SK-N-SH (cell line): ENCODE measurements around the gene CDH22. TPM values are rescaled to one million over a fixed set of nuclear protein-coding genes. Genes with fewer than 3 reads are reported as not detected.

ENCODE experiments used
- CTCF ChIA-PET: fragments of 300-600, 350-600 bp; formaldehyde crosslinking; extraction: SDS; loops from one replicate; lab custom pipeline; 2021; lab: Yijun Ruan, JAX
- POLR2A ChIA-PET: fragments of 350-600 bp; sonication (Branson Sonifier 250); formaldehyde crosslinking; extraction: SDS; loops from one replicate; lab custom pipeline; 2020; ENCODE audit warnings: antibody characterized with exemption, inconsistent platforms; lab: Yijun Ruan, JAX
- DNase-seq: peaks from one replicate; pipeline ENCODE4 v3.0.0; 2012
- H2AFZ ChIP-seq: fragments of 200-600 bp; sonication (generic); 2 replicates; pipeline ENCODE4 v1.8.1; 2016; ENCODE audit warnings: antibody characterized with exemption, mild to moderate bottlenecking, low read depth
- H3F3A ChIP-seq: fragments of 200-600 bp; sonication (generic); replicated peaks from 2 replicates; pipeline ENCODE3; 2016; ENCODE audit warnings: antibody characterized with exemption, mild to moderate bottlenecking; ENCODE audit not compliant: insufficient read depth
- H3K27ac ChIP-seq, 2 experiments: fragments of 200-500 bp in 1 of 2; fragments of 200-600 bp in 1 of 2; sonication (Bioruptor generic) in 1 of 2; sonication (generic), shearing (Covaris generic) in 1 of 2; 2 replicates each; pipeline versions ENCODE4 v1.5.1 to v1.6.1; 2014 to 2016; ENCODE audit warnings: low read depth in 2 of 2, inconsistent platforms in 1 of 2, low read length in 1 of 2, mild to moderate bottlenecking in 1 of 2, mixed read lengths in 1 of 2
- H3K27me3 ChIP-seq: fragments of 200-600 bp; sonication (generic), shearing (Covaris generic); 2 replicates; pipeline ENCODE4 v1.6.1; 2016; ENCODE audit warnings: mixed run types; ENCODE audit not compliant: insufficient read depth
- H3K36me3 ChIP-seq, 2 experiments: fragments of 200-500 bp in 1 of 2; fragments of 200-600 bp in 1 of 2; sonication (Bioruptor generic) in 1 of 2; sonication (generic) in 1 of 2; replicated peaks in 1 of 2; 2 replicates each; pipeline versions ENCODE3 to v1.5.1; 2014 to 2016; ENCODE audit warnings: low read length in 1 of 2, mild to moderate bottlenecking in 1 of 2; ENCODE audit not compliant: insufficient read depth in 2 of 2, control insufficient read depth in 1 of 2
- H3K4me1 ChIP-seq, 2 experiments: fragments of 200-500 bp in 1 of 2; fragments of 200-600 bp in 1 of 2; sonication (Bioruptor generic) in 1 of 2; sonication (generic), shearing (Covaris generic) in 1 of 2; 2 replicates each; pipeline versions ENCODE4 v1.5.1 to v1.6.1; 2014 to 2016; ENCODE audit warnings: low read depth in 1 of 2, low read length in 1 of 2, mixed run types in 1 of 2; ENCODE audit not compliant: insufficient read depth in 2 of 2, control insufficient read depth in 1 of 2
- H3K4me2 ChIP-seq: fragments of 200-600 bp; sonication (generic), shearing (Covaris generic); 2 replicates; pipeline ENCODE4 v1.6.1; 2017; ENCODE audit warnings: mixed run types
- H3K4me3 ChIP-seq, 2 experiments: fragments of 200-500 bp in 1 of 2; fragments of 200-600 bp in 1 of 2; sonication (Bioruptor generic) in 1 of 2; sonication (generic), shearing (Covaris generic) in 1 of 2; 2 replicates each; pipeline versions ENCODE4 v1.5.1 to v1.8.1; 2014 to 2016; ENCODE audit warnings: low read depth in 2 of 2, inconsistent platforms in 1 of 2, low read length in 1 of 2, mild to moderate bottlenecking in 1 of 2, mixed read lengths in 1 of 2, moderate library complexity in 1 of 2
- H3K79me2 ChIP-seq: fragments of 200-600 bp; sonication (generic); 2 replicates; pipeline ENCODE4 v1.8.1; 2017; ENCODE audit warnings: mild to moderate bottlenecking; ENCODE audit not compliant: insufficient read depth
- H3K9ac ChIP-seq: fragments of 200-600 bp; sonication (generic); 2 replicates; pipeline ENCODE4 v1.6.1; 2017; ENCODE audit warnings: mixed run types
- H3K9me2 ChIP-seq: fragments of 200-600 bp; sonication (generic); 2 replicates; pipeline ENCODE4 v1.6.1; 2017; ENCODE audit warnings: mixed run types
- H3K9me3 ChIP-seq: fragments of 200-600 bp; sonication (generic); 2 replicates; pipeline ENCODE4 v1.6.1; 2017; ENCODE audit warnings: mixed run types, mild to moderate bottlenecking, moderate library complexity
- H4K20me1 ChIP-seq: fragments of 200-600 bp; sonication (generic); 2 replicates; pipeline ENCODE4 v1.6.1; 2017; ENCODE audit warnings: mild to moderate bottlenecking, mixed run types; ENCODE audit not compliant: insufficient read depth
- EP300 ChIP-seq, 2 experiments: IDR thresholded peaks; 2 replicates each; pipeline versions ENCODE4 v1.4.0 to v1.6.1; 2012; ENCODE audit warnings: borderline replicate concordance in 1 of 2, low read depth in 1 of 2, low read length in 1 of 2
- EZH2phosphoT487 ChIP-seq: fragments of 200-600 bp; sonication (generic); IDR thresholded peaks from 2 replicates; pipeline ENCODE4 v1.6.1; 2017; ENCODE audit warnings: low read depth, mixed run types, mild to moderate bottlenecking, antibody characterized with exemption, moderate library complexity, borderline replicate concordance
- GATA2 ChIP-seq: sonication (generic); formaldehyde crosslinking; IDR thresholded peaks from 2 replicates; pipeline ENCODE4 v1.5.0; 2020; ENCODE audit warnings: mild to moderate bottlenecking, missing genetic modification reagents
- MXI1 ChIP-seq: IDR thresholded peaks from 2 replicates; pipeline ENCODE4 v1.6.1; 2012; ENCODE audit warnings: mild to moderate bottlenecking, low read depth, low read length, improper control_type of control experiment
- POLR2AphosphoS5 ChIP-seq: IDR thresholded peaks from 2 replicates; pipeline ENCODE4 v1.6.1; 2012; ENCODE audit warnings: low read depth, low read length
- RAD21 ChIP-seq: IDR thresholded peaks from 2 replicates; pipeline ENCODE4 v1.6.1; 2012; ENCODE audit warnings: mild to moderate bottlenecking, low read length
- SIN3A ChIP-seq: IDR thresholded peaks from 2 replicates; pipeline ENCODE4 v1.6.1; 2012; ENCODE audit warnings: low read depth, mild to moderate bottlenecking, low read length, moderate library complexity, borderline replicate concordance
- SMC3 ChIP-seq: IDR thresholded peaks from 2 replicates; pipeline ENCODE4 v1.6.1; 2012; ENCODE audit warnings: low read depth, low read length, improper control_type of control experiment
- YY1 ChIP-seq: IDR thresholded peaks from 2 replicates; pipeline ENCODE4 v1.4.0; 2012; ENCODE audit warnings: low read depth, mild to moderate bottlenecking
- WGBS: methylation state at CpG from one replicate; pipeline ENCODE4 v1.1.6; 2017; ENCODE audit warnings: low lambda C conversion rate; 5-methylcytosine and 5-hydroxymethylcytosine counted together
- polyA plus RNA-seq, 3 experiments: library from polyadenylated mRNA; depleted of rRNA; stranded (reverse); fragments of >200 nt; gene quantifications; 2 replicates each; pipeline ENCODE4 v1.2.3, GENCODE V29; 2012
- TF ChIP-seq, protein P1 (sequence below): fragments of 200-600 bp; sonication (generic); IDR thresholded peaks from 2 replicates; pipeline ENCODE4 v1.6.1; 2017; ENCODE audit warnings: antibody characterized with exemption, mild to moderate bottlenecking, moderate library complexity
- TF ChIP-seq, protein P2 (sequence below): IDR thresholded peaks from 2 replicates; pipeline ENCODE4 v1.4.0; 2012; ENCODE audit warnings: low read depth, borderline replicate concordance
- TF ChIP-seq, protein P3 (sequence below): IDR thresholded peaks from 2 replicates; pipeline ENCODE4 v1.4.0; 2012; ENCODE audit warnings: low read depth
- TF ChIP-seq, protein P4 (sequence below): fragments of 150-350 bp; IDR thresholded peaks from 2 replicates; pipeline ENCODE4 v1.6.1; 2017; ENCODE audit warnings: antibody characterized with exemption, low read length, low read depth, borderline replicate concordance
- TF ChIP-seq, protein P5 (sequence below): IDR thresholded peaks from 2 replicates; pipeline ENCODE4; 2012

CDH22 gene
- polyA plus RNA-seq, 1 of the 3 experiments (the other 2 are of a cell fraction) = not detected

DNA sequence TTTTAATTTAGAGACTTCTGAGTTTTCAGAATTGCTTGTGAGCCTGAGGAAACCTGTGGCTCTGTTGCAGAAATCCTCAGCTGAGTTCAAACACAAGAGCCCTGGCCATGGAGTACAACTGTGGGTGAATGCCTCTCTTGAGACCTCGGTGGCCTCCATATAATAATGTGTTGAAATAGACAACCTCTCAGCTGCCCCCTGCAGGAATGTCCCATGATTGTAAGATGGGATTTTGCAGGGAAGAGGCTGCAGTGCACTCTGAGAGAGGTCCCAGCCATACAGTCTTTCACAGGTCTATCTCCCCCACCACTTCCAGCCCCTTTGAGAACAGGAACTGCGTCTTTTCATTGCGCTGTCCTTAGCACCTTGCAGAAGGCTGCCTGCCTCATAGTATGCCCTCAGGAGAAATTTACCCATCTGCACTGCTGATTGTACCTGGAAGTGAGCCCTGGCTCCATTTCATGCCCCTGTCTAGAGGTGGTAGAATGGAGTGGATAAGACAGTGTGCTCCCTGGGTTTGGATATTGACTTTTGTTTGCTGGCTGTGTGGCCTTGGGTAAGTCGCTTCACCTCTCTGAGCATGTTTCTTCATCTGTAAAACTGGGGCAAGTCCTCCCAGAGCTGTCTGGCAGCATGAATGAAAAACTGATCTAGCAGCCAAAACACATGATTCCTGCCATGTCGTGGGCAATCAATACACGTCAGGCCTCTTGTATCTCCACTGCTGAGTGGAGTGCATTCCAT, 16.8 kb upstream of the CDH22 start:
- H3K4me3 ChIP-seq = no peak overlapping the region
- no peak overlapping the region for H3K4me2 ChIP-seq
- ChIA-PET CTCF (interaction anchor here (0.7 to 6.4 kb wide), 14 partner anchors 9 to 196 kb away, joined by 3 to 51 read pairs (median 6); partner anchors contain the start of gene CDH22), POLR2A (no interaction called here)
- no peaks in the 10 kb centered on the region for H3K27me3 ChIP-seq
- H3K9me3 ChIP-seq = no peaks in the 10 kb centered on the region
- TF ChIP-seq SMC3 (peak; percentile 45), RAD21 (peak; percentile 60), MXI1 (no peak), YY1 (no peak)
- TF ChIP-seq, protein P1, sequence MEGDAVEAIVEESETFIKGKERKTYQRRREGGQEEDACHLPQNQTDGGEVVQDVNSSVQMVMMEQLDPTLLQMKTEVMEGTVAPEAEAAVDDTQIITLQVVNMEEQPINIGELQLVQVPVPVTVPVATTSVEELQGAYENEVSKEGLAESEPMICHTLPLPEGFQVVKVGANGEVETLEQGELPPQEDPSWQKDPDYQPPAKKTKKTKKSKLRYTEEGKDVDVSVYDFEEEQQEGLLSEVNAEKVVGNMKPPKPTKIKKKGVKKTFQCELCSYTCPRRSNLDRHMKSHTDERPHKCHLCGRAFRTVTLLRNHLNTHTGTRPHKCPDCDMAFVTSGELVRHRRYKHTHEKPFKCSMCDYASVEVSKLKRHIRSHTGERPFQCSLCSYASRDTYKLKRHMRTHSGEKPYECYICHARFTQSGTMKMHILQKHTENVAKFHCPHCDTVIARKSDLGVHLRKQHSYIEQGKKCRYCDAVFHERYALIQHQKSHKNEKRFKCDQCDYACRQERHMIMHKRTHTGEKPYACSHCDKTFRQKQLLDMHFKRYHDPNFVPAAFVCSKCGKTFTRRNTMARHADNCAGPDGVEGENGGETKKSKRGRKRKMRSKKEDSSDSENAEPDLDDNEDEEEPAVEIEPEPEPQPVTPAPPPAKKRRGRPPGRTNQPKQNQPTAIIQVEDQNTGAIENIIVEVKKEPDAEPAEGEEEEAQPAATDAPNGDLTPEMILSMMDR = peak; percentile 52
- no peak overlapping the region for H3K9ac ChIP-seq
- peak; percentile 71 for DNase-seq
- 34% methylated on average over 6 of the region's 6 CpGs for WGBS
- H3F3A ChIP-seq = no peaks in the 10 kb centered on the region
- no peaks in the 10 kb centered on the region for H3K9me2 ChIP-seq
- no peak overlapping the region for H3K27ac ChIP-seq
- H4K20me1 ChIP-seq = no peaks in the 10 kb centered on the region
- peaks cover 0 to 20% of the 10 kb centered on the region in 2 experiments; a peak in 1 of 4 replicates for H3K4me1 ChIP-seq
- no peak overlapping the region for H2AFZ ChIP-seq
- H3K36me3 ChIP-seq = no peaks in the 10 kb centered on the region
- H3K79me2 ChIP-seq = no peaks in the 10 kb centered on the region

DNA sequence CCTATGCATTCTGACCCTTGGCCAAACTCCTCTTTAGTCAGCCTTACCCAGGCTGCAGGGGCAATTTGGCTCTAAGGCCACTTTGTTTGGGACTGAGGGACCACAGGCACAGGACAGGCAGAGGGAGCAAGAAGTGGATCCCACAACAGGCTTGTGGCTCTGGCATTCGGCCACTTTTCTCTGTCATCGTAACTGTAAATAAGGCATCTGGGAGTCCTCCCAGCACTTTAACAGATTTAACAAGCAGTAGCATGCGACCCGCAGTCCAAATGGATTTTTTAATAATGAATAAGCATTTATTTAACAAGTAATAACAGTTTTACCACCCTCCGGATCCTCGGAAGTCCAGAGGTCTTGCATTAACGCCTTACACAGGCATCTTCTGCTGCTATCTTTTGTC, 16.1 kb upstream of the CDH22 start:
- WGBS = 64% methylated on average over 7 of the region's 7 CpGs
- POLR2A ChIA-PET = no interaction called here
- no peaks in the 10 kb centered on the region for H3K27me3 ChIP-seq

More for the DNA sequence above, 16.1 kb upstream of the CDH22 start:
- Histone ChIP-seq H3K4me1 (peaks cover 0 to 12% of the 10 kb centered on the region in 2 experiments; a peak in 1 of 4 replicates), H4K20me1 (no peaks in the 10 kb centered on the region), H3K4me3 (no peak overlapping the region), H3K9me3 (no peaks in the 10 kb centered on the region), H3K79me2 (no peaks in the 10 kb centered on the region), H3K9ac (no peak overlapping the region), H2AFZ (no peak overlapping the region), H3K27ac (no peak overlapping the region), H3K4me2 (no peak overlapping the region), H3K9me2 (no peaks in the 10 kb centered on the region), H3F3A (no peaks in the 10 kb centered on the region), H3K36me3 (no peaks in the 10 kb centered on the region)
- TF ChIP-seq SIN3A (no peak), GATA2 (CRISPR knock-in tag) (no peak), EP300 (IDR thresholded peaks at IDR 0.05; ENCODE audit: borderline replicate concordance in 1 of 2, low read depth in 1 of 2, low read length in 1 of 2) (no peak), EZH2phosphoT487 (no peak), POLR2AphosphoS5 (no peak)
- TF ChIP-seq, protein P2, sequence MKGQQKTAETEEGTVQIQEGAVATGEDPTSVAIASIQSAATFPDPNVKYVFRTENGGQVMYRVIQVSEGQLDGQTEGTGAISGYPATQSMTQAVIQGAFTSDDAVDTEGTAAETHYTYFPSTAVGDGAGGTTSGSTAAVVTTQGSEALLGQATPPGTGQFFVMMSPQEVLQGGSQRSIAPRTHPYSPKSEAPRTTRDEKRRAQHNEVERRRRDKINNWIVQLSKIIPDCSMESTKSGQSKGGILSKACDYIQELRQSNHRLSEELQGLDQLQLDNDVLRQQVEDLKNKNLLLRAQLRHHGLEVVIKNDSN = no peak
- TF ChIP-seq, protein P3, sequence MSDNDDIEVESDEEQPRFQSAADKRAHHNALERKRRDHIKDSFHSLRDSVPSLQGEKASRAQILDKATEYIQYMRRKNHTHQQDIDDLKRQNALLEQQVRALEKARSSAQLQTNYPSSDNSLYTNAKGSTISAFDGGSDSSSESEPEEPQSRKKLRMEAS = no peak
- TF ChIP-seq, protein P4, sequence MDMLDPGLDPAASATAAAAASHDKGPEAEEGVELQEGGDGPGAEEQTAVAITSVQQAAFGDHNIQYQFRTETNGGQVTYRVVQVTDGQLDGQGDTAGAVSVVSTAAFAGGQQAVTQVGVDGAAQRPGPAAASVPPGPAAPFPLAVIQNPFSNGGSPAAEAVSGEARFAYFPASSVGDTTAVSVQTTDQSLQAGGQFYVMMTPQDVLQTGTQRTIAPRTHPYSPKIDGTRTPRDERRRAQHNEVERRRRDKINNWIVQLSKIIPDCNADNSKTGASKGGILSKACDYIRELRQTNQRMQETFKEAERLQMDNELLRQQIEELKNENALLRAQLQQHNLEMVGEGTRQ = no peak
- TF ChIP-seq, protein P1 = no peak
- TF ChIP-seq, protein P5, sequence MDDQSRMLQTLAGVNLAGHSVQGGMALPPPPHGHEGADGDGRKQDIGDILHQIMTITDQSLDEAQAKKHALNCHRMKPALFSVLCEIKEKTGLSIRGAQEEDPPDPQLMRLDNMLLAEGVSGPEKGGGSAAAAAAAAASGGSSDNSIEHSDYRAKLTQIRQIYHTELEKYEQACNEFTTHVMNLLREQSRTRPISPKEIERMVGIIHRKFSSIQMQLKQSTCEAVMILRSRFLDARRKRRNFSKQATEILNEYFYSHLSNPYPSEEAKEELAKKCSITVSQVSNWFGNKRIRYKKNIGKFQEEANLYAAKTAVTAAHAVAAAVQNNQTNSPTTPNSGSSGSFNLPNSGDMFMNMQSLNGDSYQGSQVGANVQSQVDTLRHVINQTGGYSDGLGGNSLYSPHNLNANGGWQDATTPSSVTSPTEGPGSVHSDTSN = no peak
- DNase-seq = no peak
- CTCF ChIA-PET = interaction anchor here (0.7 to 6.4 kb wide), 11 partner anchors 8 to 196 kb away, joined by 3 to 51 read pairs (median 7); partner anchors contain the start of gene CDH22
